Karpas-422 (cell line): ENCODE data around the gene FUT1. TPM values are rescaled to one million over a fixed set of nuclear protein-coding genes. Genes with fewer than 3 reads are reported as not detected.
A peak's percentile ranks its signal among the peaks of the same experiment; 100 is the strongest.

Experiments used
- DNase-seq: peaks from one replicate; pipeline ENCODE4 v3.0.0-alpha.2; 2015
- H2AFZ ChIP-seq: fragments of 200-600 bp; sonication (generic); 2 replicates; pipeline ENCODE4 v1.6.1; 2014; ENCODE audit warnings: antibody characterized with exemption, low read length, mixed read lengths
- H3K27ac ChIP-seq: fragments of 200-600 bp; sonication (generic); 2 replicates; pipeline ENCODE4 v1.5.1; 2014; ENCODE audit warnings: mild to moderate bottlenecking, low read length, moderate library complexity
- H3K27me3 ChIP-seq: fragments of 200-600 bp; sonication (generic); 2 replicates; pipeline ENCODE4 v1.6.1; 2014; ENCODE audit warnings: low read length, mixed read lengths
- H3K36me3 ChIP-seq: fragments of 200-600 bp; sonication (generic); 2 replicates; pipeline ENCODE4 v1.6.1; 2014; ENCODE audit warnings: low read length, mixed read lengths; ENCODE audit not compliant: insufficient read depth
- H3K4me1 ChIP-seq: fragments of 200-600 bp; sonication (generic); 2 replicates; pipeline ENCODE4 v1.6.1; 2014; ENCODE audit warnings: mild to moderate bottlenecking, low read length, mixed read lengths
- H3K4me2 ChIP-seq: fragments of 200-600 bp; sonication (generic); 2 replicates; pipeline ENCODE4 v1.6.1; 2014; ENCODE audit warnings: low read length, low read depth, mild to moderate bottlenecking; ENCODE audit not compliant: poor library complexity, severe bottlenecking
- H3K4me3 ChIP-seq: fragments of 200-600 bp; sonication (generic); 2 replicates; pipeline ENCODE4 v1.5.1; 2014; ENCODE audit warnings: mild to moderate bottlenecking, antibody characterized with exemption, low read length, mixed read lengths
- H3K79me2 ChIP-seq: fragments of 200-600 bp; sonication (generic); 2 replicates; pipeline ENCODE4 v1.6.1; 2014; ENCODE audit warnings: mild to moderate bottlenecking, low read length, mixed read lengths
- H3K9ac ChIP-seq: fragments of 200-600 bp; sonication (generic); 2 replicates; pipeline ENCODE4 v1.6.0; 2014; ENCODE audit warnings: low read length
- H3K9me2 ChIP-seq: fragments of 200-600 bp; sonication (generic), shearing (Covaris generic); replicated peaks from 2 replicates; pipeline ENCODE4 v1.6.0; 2014; ENCODE audit warnings: mild to moderate bottlenecking, low read length, moderate library complexity; ENCODE audit not compliant: insufficient read depth
- H3K9me3 ChIP-seq: fragments of 300-700, 200-600 bp; sonication (generic); 2 replicates; pipeline ENCODE4 v1.6.1; 2014; ENCODE audit warnings: low read length, mixed read lengths
- H4K20me1 ChIP-seq: fragments of 200-600 bp; sonication (generic); 2 replicates; pipeline ENCODE4 v1.6.1; 2014; ENCODE audit warnings: mild to moderate bottlenecking, antibody characterized with exemption, low read length, low read depth; ENCODE audit not compliant: insufficient read depth
- total RNA-seq: library from RNA; depleted of rRNA; stranded (reverse); fragments of >200 nt; shearing (Covaris generic); gene quantifications from 2 replicates; pipeline ENCODE4 v1.2.3, GENCODE V29; 2014; ENCODE audit warnings: low replicate concordance; rRNA removed

Gene FUT1
- total RNA-seq = not detected in 2 replicates

DNA sequence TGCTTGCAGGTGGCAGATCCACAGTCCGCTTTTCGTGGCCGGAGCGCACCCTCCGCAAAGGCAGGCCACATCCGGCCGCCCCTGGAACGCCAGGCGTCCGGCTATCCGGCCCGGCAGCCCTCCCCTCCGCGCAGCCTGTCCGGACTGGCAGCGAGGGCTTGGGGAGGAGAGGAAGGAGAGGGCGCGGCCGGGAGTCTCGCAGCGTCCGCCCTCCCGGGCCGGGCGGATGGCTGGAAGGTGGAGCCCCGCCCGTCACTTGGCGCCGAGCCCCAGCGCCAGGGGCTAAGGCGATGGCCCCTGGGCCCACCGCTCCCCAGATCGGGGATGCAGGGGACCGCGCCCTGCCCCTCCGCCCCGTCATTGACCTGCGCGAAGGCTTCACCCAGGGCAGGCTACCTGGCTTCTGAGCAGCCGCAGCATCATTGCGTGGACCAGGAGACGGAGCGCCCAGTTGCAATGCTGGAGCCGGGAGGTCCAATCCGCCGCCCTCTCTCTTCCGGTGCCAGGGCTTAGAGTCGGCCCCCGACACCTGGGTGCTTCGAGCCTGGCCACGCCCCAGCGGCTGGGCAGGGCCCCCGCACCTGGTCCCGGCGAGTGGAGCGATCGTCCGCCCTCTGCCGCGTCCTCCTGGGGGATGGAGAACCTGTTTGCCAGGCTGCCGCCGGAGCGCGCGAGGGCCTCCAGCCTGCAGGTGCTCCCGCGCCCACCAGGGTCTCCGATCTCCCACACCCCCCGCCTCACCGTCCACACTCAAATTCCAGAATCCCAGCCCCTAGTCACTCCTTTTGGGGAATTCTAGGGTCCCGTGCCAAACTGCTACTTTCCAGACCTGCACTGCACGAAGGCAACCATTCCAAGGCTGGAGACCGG, at the start of gene FUT1:
TSS of gene FUT1 (minus strand) at position 146 of the 870 bp plus-strand sequence. CDS start 1,360 bp downstream, outside the sequence.
- H3K4me1 ChIP-seq = no peaks in the 10 kb centered on the region
- no peak within 1 kb of the TSS for H3K4me2 ChIP-seq
- no peaks in the 10 kb centered on the region for H3K9me2 ChIP-seq
- no peak for DNase-seq
- no peaks in the 10 kb centered on the region for H3K79me2 ChIP-seq
- no peaks in the 10 kb centered on the region for H3K36me3 ChIP-seq
- no peak within 1 kb of the TSS for H3K4me3 ChIP-seq
- no peaks in the 10 kb centered on the region for H4K20me1 ChIP-seq
- no peak within 1 kb of the TSS for H2AFZ ChIP-seq
- no peaks in the 10 kb centered on the region for H3K27me3 ChIP-seq
- H3K27ac ChIP-seq = no peak within 1 kb of the TSS
- no peaks in the 10 kb centered on the region for H3K9me3 ChIP-seq
- no peak within 1 kb of the TSS for H3K9ac ChIP-seq

DNA sequence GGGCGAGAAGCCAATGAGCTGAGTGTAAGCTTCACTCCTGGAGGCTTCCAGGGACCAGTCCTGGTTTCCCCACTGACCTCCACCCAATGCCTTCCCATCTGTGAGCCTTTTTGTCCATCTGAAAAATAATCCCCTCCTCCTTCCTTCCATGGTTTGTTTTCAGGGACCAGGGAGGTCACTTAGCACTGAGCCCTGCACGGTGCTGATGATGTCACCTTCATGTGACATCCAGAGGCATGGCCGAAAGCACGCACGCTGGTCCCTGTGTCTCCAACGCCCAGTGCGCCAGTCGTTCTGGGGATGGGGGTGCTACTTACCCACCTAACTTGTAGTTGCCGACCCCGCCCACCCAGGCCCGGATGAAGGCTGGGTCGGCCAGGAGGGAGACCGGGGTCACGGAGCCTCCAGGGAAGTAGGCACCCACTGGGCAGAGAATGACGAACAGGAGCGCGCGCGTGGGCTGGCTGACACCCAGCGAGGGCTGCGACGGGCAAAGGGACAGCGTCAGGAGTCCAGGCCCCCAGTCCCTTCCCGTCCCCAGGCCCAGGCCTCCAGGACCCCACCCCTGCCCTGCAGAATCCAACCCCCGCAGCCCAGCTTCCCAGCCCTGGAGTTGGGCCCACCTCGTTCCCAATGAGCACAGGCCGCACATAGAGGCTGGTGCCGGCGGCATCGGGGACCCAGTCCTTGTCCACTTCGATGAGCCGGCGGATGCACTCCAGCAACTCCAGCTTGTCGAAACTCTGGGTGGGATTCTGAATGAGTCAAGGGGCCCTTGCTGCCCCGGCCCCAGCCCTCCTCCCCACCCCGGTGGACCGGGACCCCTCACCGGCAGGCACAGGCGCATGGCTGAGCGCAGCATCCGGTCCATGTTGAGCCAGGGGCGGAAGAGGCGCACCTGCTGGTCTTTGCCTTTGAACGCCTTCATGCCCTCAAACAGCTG, 47.2 kb upstream of the FUT1 start:
- no peak overlapping the region for H3K27ac ChIP-seq
- H3K9ac ChIP-seq = no peak overlapping the region
- H2AFZ ChIP-seq = no peak overlapping the region
- H3K9me2 ChIP-seq = no peaks in the 10 kb centered on the region
- H3K9me3 ChIP-seq = no peaks in the 10 kb centered on the region
- peaks cover 1% of the 10 kb centered on the region; the same call in 1 of the 2 replicates for H3K79me2 ChIP-seq
- no peaks in the 10 kb centered on the region for H3K27me3 ChIP-seq
- no peak overlapping the region for H3K4me3 ChIP-seq
- no peaks in the 10 kb centered on the region for H3K36me3 ChIP-seq
- no peak for DNase-seq
- no peaks in the 10 kb centered on the region for H4K20me1 ChIP-seq
- H3K4me2 ChIP-seq = no peak overlapping the region
- peaks cover 4% of the 10 kb centered on the region for H3K4me1 ChIP-seq

DNA sequence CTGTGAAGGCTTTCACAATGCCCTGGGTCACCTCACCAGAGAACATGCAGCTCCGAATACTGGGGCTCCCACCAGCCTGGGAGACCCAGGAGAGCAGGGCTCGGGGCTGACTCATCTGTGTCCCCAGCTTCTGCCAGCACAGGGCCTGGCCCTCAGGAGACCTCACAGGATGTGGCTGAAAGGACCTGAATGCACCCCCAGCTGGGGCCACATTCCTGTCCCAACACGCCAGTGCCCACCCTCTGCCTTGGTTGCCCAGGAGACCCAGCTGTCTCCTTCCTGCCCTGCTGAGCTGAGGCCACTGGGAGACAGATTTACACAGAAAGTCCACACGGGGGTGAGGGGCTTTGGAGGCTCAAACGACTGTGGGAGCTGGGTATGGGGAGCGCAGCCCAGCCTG, 46.5 kb upstream of the FUT1 start:
- Histone ChIP-seq H3K9me3 (no peaks in the 10 kb centered on the region), H3K4me1 (peaks cover 4% of the 10 kb centered on the region), H3K36me3 (no peaks in the 10 kb centered on the region), H3K27me3 (no peaks in the 10 kb centered on the region), H3K4me2 (no peak overlapping the region), H3K9me2 (no peaks in the 10 kb centered on the region), H4K20me1 (0 out of 2 replicates have a peak, but pooled peaks cover 3% of the 10 kb centered on the region), H2AFZ (no peak overlapping the region), H3K79me2 (no peaks in the 10 kb centered on the region; the same call in 1 of the 2 replicates), H3K4me3 (no peak overlapping the region), H3K9ac (no peak overlapping the region), H3K27ac (no peak overlapping the region)
- no peak for DNase-seq

DNA sequence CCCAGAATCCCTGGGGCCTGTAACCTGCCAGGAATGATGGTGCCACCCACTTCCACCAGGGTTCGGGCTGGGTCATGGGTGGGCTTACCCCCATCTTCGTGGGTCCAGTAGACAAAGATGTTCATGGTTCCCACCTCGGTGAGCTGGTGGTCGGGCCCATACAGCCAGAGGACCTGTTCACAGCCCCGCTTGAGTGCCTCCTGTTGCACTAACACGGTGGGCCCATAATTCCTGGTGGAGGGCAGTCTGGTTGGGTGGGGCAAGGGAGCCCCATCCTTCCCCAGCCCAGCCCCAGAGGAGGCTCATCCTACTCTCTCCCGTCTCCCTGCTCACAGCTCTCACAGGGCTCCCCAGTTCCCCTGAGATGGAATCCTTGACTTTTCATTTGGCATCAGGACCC, 44.7 kb upstream of the FUT1 start:
- Histone ChIP-seq H2AFZ (no peak overlapping the region), H3K4me1 (peaks cover 2% of the 10 kb centered on the region), H3K9ac (no peak overlapping the region), H3K79me2 (no peaks in the 10 kb centered on the region; the same call in 1 of the 2 replicates), H3K27ac (no peak overlapping the region), H3K27me3 (no peaks in the 10 kb centered on the region), H4K20me1 (0 out of 2 replicates have a peak, but pooled peaks cover 3% of the 10 kb centered on the region), H3K9me3 (no peaks in the 10 kb centered on the region), H3K36me3 (no peaks in the 10 kb centered on the region), H3K9me2 (no peaks in the 10 kb centered on the region), H3K4me3 (no peak overlapping the region), H3K4me2 (no peak overlapping the region)
- no peak for DNase-seq

DNA sequence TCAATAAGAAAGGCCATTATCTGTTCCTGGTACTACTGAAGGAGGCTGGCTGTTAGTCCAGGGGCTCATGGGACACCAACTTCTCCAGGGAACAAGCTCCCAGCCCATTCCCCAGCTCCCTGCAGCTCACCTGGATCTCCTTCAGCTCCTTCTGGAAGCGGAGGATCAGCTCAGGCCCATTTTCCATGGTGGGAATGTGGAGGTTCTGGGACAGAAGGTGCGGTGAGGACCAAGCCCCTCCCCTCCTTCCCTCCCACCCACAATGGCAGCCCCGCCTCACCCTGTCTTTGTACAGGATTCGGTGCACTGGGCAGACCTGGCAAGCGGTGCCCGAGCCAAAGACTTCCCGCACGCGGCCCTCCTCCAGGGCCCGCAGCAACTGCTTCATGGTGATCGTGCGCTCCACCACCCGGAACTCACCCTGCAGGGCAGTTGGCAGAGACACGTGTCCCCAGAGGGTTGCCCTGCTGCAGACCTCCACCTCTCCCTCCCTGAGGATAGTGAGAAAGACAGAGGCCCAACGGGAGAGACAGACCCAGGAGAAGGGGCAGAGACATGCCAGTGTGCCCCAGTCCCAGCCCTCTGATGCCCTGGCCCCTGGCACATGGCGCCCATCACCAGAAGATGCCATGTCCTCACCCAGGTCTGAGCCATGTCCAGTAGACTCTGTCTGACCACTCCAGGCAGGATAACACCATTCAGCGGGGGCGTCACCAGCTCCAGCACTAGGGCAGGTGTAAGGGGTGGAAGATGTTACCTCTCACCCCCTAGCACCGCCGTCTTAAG, 44.0 kb upstream of the FUT1 start:
- 0 out of 2 replicates have a peak, but pooled peaks cover 3% of the 10 kb centered on the region for H4K20me1 ChIP-seq
- no peak overlapping the region for H3K4me2 ChIP-seq
- no peaks in the 10 kb centered on the region for H3K27me3 ChIP-seq
- no peak overlapping the region for H3K27ac ChIP-seq
- H2AFZ ChIP-seq = no peak overlapping the region
- no peaks in the 10 kb centered on the region for H3K79me2 ChIP-seq
- no peaks in the 10 kb centered on the region for H3K9me3 ChIP-seq
- H3K4me3 ChIP-seq = no peak overlapping the region
- H3K9ac ChIP-seq = no peak overlapping the region
- H3K9me2 ChIP-seq = no peaks in the 10 kb centered on the region
- H3K36me3 ChIP-seq = no peaks in the 10 kb centered on the region
- no peaks in the 10 kb centered on the region; the same call in 1 of the 2 replicates for H3K4me1 ChIP-seq
- DNase-seq = no peak

DNA sequence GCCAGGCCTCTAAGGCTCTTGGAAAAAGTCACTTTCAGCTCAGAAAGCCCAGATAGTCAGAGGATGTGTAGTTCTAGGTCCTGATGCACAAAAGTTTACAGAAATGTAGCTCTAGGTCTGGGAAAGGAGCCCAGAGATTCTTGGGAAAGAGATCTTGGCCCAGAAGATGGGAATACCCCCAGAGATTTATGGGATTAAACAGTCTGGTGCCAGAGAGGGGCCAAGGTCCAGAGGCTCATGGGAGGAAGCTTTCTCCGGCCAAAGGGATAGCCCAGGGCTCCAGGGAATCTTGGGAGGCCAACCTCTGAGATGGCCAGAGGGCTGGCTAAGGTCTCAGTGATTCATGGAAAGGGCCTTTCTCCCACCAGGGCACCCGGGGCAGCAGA, 43.2 kb upstream of the FUT1 start:
- no peak overlapping the region for H3K4me3 ChIP-seq
- H3K9me3 ChIP-seq = no peaks in the 10 kb centered on the region
- H3K79me2 ChIP-seq = no peaks in the 10 kb centered on the region
- no peaks in the 10 kb centered on the region for H3K9me2 ChIP-seq
- no peaks in the 10 kb centered on the region for H3K36me3 ChIP-seq
- no peak overlapping the region for H2AFZ ChIP-seq
- no peaks in the 10 kb centered on the region; the same call in 1 of the 2 replicates for H3K4me1 ChIP-seq
- peak overlapping the region; percentile 66 for H3K4me2 ChIP-seq
- H3K27me3 ChIP-seq = no peaks in the 10 kb centered on the region
- H4K20me1 ChIP-seq = 0 out of 2 replicates have a peak, but pooled peaks cover 3% of the 10 kb centered on the region
- no peak overlapping the region for H3K9ac ChIP-seq
- H3K27ac ChIP-seq = no peak overlapping the region
- DNase-seq = no peak

DNA sequence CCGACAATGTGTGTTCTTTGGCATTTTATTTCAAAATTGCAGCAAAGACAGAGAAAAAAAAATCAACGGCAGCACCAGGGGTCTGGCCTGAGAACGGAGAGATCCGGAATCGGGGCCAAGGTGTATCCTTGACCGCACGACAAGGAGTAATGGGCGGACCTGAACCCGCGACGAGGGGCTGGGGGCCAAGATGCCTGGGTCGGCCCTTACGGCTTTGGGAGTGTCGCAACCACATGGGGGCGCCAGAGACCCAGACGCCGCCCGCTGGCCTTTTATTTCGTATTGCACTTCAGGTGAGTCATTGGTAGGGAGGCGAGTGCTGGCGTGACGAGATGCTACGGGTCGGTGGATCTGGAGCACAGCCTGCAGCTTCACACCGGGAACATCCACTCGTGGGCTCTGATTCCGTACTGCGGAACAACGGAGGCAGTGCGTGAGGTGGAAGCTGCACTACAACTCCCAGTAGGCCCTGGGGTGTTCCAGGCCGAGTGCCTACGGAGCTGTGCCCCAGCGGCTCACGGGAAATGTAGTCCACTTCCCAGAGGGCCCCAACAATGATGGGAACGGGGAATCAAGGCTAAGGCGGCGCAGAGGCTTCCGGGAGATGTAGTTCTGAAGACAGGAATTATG, 42.7 kb upstream of the FUT1 start:
- Histone ChIP-seq H3K27me3 (no peaks in the 10 kb centered on the region), H3K9me2 (no peaks in the 10 kb centered on the region), H3K9ac (peak overlapping the region; percentile 36), H3K4me3 (peak overlapping the region; percentile 56; the same call in 1 of the 2 replicates), H2AFZ (no peak overlapping the region), H3K4me2 (peak overlapping the region; percentile 66), H3K36me3 (no peaks in the 10 kb centered on the region), H3K27ac (no peak overlapping the region), H3K9me3 (no peaks in the 10 kb centered on the region), H4K20me1 (0 out of 2 replicates have a peak, but pooled peaks cover 3% of the 10 kb centered on the region), H3K4me1 (no peaks in the 10 kb centered on the region; the same call in 1 of the 2 replicates), H3K79me2 (no peaks in the 10 kb centered on the region)
- DNase-seq = peak; percentile 96
